Suprapubic skin (tissue), 3 donors: ENCODE measurements around the gene KRTAP5-10.
"Not testable (repeated sequence)": the region's sequence is repeated elsewhere in the genome, so short reads cannot be mapped to it uniquely, and the experiment has no call there.

Source experiments
- POLR2A ChIP-seq, 2 donors: fragments of 450-650 bp; IDR thresholded peaks; one replicate each; pipeline ENCODE4 v1.6.1; 2017; ENCODE audit warnings: antibody characterized with exemption in 2 of 2, mild to moderate bottlenecking in 2 of 2, moderate library complexity in 2 of 2
- TF ChIP-seq, protein P1 (sequence below), 2 donors: fragments of 200-600 bp in 1 of 2; fragments of 450-650 bp in 1 of 2; sonication (generic) in 1 of 2; IDR thresholded peaks; one replicate each; pipeline ENCODE4 v1.5.1; 2016 to 2019; ENCODE audit warnings: antibody characterized with exemption in 2 of 2, mild to moderate bottlenecking in 1 of 2, moderate library complexity in 1 of 2

DNA sequence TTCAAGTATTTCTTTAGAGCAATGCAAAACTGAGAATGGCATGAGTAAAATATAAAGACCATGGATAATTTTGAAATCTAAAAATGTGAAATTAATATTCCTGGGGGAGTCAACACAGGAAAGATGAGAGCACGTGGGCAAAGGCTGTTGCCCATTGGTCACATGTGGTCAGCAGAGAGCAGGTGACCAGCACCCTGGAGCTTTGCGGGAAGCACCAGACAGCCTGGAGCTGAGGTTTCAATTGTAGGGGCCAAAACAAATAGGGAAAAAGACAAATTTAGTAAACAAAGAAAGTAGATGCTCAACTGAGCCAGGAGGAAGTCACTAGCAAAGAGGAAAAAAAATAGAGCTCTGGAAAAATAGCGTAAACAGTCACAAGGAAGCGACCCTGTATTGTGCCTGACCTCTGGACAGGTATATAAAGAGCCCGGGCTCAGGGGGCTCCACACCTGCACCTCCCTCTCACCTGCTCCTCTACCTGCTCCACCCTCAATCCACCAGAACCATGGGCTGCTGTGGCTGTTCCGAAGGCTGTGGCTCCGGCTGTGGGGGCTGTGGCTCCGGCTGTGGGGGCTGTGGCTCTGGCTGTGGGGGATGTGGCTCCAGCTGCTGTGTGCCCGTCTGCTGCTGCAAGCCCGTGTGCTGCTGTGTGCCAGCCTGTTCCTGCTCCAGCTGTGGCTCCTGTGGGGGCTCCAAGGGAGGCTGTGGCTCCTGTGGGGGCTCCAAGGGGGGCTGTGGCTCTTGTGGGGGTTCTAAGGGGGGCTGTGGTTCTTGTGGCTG lies 38.4 kb upstream of the KRTAP5-10 start, which contains the start of gene KRTAP5-7:
- TF ChIP-seq, protein P1, sequence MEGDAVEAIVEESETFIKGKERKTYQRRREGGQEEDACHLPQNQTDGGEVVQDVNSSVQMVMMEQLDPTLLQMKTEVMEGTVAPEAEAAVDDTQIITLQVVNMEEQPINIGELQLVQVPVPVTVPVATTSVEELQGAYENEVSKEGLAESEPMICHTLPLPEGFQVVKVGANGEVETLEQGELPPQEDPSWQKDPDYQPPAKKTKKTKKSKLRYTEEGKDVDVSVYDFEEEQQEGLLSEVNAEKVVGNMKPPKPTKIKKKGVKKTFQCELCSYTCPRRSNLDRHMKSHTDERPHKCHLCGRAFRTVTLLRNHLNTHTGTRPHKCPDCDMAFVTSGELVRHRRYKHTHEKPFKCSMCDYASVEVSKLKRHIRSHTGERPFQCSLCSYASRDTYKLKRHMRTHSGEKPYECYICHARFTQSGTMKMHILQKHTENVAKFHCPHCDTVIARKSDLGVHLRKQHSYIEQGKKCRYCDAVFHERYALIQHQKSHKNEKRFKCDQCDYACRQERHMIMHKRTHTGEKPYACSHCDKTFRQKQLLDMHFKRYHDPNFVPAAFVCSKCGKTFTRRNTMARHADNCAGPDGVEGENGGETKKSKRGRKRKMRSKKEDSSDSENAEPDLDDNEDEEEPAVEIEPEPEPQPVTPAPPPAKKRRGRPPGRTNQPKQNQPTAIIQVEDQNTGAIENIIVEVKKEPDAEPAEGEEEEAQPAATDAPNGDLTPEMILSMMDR (IDR thresholded peaks at IDR 0.05): not testable (repeated sequence)
- TF ChIP-seq POLR2A (IDR thresholded peaks at IDR 0.05): not testable (repeated sequence)
